ENCODE data around the gene OPCML.

OPCML gene

GRCh38 chr11:133164986-133165385, 367.3 kb downstream of the OPCML start:
- DNase-seq, result no peak

DNA sequence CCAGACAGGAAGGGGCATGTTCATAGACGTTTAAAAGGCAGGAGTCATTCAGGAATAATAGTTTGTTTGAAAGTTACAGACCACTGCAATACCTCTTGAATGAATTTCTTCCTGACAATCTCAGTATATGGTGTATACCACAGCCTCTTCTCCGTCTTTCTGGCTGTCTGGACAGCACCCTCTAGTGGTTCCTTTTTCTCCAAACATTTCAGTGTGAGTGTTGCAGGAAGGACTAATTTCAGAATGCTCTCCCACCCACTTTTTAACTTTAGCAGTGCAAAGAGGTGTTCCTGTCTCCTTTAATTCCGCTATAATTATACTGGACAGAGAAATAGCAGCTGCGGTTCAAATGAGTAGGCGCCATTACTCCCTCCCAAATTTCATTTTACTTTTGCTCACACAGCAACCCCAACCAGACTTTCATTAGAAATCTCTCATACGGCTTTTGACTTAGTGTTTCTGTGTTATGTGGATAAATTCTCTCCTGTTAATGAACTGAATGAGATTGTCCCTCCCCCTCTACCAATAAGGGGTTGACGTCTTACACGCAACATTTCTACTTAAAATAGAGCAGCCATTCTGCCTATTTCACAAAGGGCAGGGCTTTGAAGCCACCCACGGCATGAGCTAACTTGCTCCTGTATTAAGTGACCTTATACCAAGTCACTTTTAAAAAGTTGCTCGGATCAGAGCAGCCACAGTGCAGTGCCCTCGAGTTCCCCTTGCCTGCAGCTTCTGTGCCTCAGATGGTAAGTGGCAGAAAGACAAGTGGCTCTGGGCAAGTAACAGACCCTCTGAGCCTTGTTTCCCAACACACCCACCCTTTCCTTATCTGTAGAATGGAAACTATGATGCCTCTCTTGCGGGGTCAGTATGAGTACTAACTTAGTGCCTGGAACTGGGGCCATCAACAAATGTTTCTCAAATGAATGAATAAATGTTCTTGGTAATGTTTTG, 368.6 kb downstream of the OPCML start:
- DNase-seq, result peak in 1 of 2 donors; percentile 6

- DNase-seq, result no peak
Observed at GRCh38 chr11:133162227-133162626, 370.1 kb downstream of the OPCML start.

GRCh38 chr11:133160754-133161153, 371.5 kb downstream of the OPCML start:
- DNase-seq, result no peak

- no peak for DNase-seq
Observed at GRCh38 chr11:133156986-133157745, 375.1 kb downstream of the OPCML start.

DNA sequence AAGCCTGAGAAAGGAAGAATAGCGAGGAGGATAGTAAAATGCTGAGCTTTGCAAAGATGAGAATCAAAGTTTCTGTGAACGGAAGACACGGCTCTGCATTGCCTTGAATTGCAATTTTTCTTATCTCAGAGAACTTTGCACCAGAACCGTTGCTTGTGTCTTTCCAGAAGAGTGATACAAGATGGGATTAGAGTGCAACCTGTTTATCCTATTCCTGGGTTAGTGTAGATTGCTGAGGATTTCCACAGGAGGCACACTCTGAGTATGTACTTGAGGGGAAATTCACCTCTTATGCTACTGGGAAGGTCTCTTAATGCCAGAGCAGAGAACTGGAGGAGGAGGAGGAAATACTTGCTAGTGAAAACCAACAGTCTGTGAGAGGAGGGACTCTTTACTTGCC, 377.5 kb downstream of the OPCML start:
- no peak for DNase-seq

GRCh38 chr11:133154076-133154475, 378.2 kb downstream of the OPCML start:
- DNase-seq, result no peak

DNA sequence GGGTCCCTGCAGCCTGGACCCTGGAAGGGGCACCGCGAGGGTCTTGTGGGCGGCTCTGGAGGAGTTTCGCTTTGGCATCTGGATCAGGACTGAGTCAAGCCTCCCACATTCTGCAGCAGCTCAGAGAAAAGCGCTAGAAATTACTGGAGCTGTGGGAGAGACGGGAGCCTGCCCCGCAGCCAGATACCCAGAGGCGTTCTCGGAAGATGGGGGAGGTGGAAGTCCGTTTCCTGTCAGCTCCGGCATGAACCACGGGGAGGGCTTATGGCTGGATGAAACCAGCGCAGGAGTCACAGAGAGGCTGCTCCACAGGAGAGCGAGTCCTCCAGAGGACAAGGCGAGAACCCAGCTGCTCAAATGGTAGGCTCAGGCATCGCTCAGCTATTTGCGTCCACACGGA, 379.3 kb downstream of the OPCML start:
- no peak for DNase-seq

DNA sequence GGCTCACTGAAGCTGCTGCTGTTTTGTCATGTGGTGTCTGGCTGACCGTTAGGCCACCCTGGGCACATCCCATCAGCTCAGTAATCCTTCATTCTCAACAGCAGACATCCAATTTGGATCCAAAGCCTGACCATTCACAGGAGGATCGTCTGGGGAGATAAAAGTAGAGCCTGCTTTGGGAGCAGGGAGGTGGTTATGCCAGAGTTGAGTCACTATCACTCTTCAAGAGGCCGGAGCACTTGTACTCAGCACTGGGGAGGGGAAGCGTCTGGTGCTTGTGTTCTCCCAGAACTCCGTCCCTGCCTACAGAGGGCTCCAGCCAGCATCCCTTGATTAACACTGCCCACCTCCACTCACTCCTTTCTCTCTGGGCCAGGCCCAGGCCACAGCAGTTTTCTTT, 382.6 kb downstream of the OPCML start:
- DNase-seq, result no peak

DNA sequence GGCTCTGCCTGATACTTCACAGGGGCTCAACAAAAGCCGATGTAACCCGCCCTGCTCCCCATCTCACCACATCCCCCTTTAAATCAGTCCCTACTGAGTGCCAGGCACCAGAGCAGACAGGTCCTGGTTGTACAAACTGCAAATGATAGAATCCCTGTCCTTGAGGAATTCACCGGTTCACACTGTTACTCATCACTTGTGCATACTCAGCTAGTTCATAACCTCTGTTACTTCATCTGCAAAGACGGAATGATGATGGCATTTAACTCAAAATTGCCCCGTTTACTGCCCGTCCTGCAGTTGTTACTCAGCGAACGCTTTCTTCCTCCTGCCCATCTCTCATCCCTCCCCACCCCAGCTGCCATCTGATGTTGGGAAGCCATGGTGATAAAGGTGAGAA, 384.7 kb downstream of the OPCML start:
- no peak for DNase-seq

DNA sequence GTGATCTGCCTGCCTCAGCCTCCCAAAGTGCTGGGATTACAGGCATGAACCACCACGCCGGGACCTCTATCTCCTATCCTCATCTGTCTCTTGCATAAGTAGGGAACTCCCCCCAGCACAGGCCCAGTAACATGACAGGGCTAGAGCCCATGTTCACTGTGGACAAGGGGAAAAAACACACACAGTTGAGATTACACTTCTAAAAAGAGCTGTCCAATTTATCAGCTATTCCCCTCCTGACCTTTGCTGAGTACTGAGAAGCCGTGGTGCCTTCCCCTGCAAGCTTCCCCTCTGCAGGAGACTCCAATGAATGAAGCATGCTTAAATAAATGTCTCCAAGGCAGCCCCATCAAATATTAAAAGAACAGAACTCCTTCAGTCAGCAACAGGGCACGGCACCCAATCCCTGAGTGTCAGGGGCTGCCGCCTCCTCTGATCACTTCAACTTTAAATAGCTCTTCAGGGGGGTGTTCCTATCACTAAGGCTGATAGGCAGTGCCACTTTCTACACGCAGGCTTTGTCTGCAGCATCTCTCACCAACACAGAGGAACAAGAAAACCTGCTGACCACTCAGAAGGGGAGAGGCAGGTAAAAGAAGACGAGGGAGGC, 385.5 kb downstream of the OPCML start:
- DNase-seq, result no peak

GRCh38 chr11:133137939-133138338, 394.4 kb downstream of the OPCML start:
- no peak for DNase-seq

DNA sequence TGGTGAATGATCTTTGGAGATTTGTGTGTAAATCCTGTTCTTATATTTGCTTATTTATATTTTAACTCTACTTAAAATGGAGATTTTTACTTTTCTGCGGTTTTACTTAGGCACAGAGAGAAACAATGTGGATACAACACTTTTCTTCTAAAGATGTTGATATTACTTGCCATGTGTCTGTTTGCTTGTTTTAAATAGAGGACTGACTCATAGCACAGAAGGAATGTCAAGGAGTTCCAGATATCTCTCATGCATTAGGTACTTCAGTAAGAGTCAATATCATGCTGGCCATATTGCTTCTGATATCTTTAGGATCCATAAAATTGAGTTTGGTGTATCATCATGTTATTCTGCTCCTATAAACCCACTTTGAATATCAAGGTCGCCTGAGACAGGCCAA, 395.0 kb downstream of the OPCML start:
- no peak for DNase-seq

DNA sequence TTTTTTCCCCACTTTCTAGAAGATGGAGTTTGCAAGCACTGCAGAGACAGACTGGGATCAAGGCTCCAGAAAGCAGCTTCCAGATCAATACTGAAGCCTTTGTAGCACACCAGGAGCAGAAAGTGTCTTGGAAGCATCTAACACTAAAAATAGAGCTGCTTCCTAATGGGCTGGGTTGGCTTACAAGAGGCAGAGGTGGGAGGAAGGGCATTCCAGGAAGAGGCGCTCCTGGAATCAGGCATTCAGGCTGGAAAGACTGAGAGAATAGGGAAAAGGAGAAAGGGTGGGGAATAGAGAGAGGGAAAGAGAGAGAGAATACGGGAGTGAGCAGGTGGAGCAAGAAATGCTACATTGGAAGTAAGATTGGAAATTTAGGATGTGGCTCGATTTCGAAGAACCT, 395.9 kb downstream of the OPCML start:
- DNase-seq, result no peak

GRCh38 chr11:133134314-133135173, 397.8 kb downstream of the OPCML start:
- peak in 1 of 2 donors; percentile 35 for DNase-seq

DNA sequence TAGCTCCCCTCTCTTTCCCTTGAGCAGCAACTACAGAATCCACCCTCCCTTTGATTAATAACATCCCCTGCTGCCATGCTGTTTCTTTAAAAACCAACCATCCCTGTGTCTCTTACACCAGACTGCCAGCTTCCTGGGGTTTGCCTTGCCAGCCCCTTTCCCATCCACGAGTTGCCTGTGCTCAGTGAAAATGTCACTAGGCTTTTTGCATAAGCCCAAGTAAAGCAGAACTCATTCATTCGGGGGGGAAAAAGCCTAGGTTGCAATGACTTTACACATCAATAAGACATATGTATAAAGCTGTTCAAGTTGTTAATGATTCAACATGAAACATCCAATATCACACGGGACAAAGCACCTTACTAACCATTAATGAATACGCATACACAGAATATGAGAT, 398.7 kb downstream of the OPCML start:
- DNase-seq, result no peak

DNA sequence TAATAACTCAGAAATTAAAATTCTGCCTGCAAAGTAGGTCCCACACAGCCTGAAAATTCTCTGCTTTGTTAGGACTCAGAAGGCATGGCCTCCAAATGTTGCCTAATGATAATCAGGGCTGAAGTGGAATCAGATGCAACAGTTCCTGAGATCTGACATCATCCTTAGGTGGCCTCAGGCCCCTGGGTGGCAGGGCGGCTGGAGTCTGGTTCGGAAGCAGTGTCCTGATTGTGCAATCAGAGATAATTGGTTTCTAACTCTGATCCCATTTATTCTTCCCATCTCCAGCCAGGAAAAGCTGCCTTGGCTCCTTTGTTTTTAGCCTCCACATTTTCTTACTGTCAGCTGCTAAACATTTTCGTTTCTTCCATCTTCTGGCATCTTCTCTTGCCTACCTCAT, 399.3 kb downstream of the OPCML start:
- DNase-seq, result no peak

- no peak for DNase-seq
Observed at GRCh38 chr11:133127741-133128140, 404.6 kb downstream of the OPCML start.

DNA sequence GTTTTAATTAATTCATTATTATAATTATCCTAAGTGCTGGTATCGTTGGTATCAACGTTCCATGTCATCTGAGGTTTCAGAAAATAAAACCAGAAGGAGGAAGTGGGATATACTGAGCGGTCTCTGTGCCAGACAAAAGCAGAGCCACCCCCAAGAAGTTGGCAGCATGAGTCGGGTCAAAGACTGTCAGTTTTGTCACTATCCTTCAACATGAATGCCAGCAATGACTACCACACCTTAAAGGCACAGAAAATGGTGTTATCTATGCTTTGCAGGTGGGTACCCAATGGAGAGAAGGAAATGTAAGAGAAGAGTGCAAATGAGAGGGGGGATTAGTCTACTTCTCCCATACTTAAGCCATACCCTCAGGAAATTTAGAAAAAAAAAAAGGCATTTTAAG, 408.5 kb downstream of the OPCML start:
- DNase-seq, result no peak

DNA sequence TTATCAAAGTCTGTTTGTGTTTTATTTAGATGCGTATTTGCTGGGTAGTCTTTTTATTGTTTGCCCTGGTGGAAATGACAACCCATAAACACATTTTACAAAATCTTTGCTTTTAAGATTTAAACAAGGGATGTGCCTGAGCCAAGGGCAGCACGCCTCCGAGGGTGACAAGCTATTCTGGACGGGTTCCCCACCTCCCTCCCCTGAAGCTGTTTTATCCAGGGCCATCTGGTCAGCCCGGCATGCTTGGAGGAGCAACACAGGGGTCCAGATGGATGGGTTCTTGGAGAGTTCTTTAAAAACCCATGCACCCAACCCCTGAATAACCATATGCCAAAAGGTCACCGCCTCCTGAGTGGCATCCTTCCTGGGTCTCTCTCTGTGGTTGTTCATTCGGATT, 408.9 kb downstream of the OPCML start:
- no peak for DNase-seq

DNA sequence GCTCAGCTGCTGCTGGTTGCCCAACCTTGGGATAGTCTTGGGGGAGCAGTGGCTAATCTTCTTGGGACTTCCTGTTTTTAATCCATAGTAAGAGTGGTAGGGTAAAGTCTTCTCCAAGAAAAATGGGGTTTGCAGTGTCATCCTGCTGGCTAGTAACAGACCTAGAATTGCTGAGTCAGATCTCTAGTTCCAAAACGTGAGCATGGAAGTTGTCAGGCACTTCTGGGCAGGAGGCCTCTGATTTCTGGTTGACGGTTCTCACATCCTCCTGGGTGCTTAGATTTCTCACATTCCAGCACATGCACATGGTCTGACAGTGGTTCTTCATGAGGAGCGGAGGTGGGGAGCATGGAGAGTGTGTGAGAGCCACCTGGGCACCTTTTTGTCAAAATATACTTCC, 410.0 kb downstream of the OPCML start:
- no peak for DNase-seq

- no peak for DNase-seq
Observed at GRCh38 chr11:133118563-133119268, 413.6 kb downstream of the OPCML start.

Measured in CD4-positive, alpha-beta T cell treated with Interferon alpha-2 for 1 hour (primary cell).